ENCODE data around the gene KAT2B. TPM values are rescaled to one million over a fixed set of nuclear protein-coding genes. Genes with fewer than 3 reads are reported as not detected.

The KAT2B gene
- total RNA-seq, 1 donor from 2014 or later: 12.2 TPM

DNA sequence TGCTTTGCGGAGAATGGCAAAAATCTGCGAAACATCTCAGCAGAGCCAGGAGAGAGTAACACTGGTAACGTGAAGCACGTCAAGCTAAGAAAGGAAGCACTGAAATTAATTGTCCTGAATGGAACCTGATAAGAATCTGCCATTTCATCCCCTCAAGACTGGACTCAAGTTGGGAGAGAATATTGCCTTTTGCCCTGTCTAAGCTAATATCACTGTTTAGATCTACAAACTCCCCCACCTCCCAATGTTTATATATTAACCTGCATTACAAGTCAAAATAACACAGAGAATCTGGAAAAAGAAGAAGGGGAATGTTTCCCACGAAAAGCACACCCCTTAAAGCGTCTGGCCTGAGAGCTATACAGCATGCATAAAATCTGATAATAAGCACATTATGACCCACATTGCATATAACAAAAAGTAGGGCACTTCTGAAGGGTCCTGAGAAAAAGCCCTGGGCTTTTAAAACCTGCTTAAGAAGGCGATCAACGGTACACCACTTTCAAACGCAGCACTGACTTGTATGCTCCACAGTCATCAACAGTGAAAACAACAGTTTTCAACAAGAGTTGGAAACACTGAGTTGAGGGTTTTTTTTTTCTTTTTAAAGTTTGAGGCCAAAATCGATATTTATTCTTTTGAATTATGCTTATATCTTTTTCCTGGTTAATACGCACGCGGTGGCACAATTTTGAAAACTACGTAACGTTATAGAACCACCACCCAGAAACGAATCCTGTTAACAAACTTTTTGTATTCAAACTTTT, 1.4 kb upstream of the KAT2B start:
- DNase-seq (ENCODE audit: low read depth, low spot score): no peak
- peak overlapping the region; percentile 72 for H3K27ac Mint-ChIP-seq (ENCODE audit: unreplicated experiment)
- no peaks in the 10 kb centered on the region for H3K9me3 Mint-ChIP-seq
- TF ChIP-seq, protein P1, sequence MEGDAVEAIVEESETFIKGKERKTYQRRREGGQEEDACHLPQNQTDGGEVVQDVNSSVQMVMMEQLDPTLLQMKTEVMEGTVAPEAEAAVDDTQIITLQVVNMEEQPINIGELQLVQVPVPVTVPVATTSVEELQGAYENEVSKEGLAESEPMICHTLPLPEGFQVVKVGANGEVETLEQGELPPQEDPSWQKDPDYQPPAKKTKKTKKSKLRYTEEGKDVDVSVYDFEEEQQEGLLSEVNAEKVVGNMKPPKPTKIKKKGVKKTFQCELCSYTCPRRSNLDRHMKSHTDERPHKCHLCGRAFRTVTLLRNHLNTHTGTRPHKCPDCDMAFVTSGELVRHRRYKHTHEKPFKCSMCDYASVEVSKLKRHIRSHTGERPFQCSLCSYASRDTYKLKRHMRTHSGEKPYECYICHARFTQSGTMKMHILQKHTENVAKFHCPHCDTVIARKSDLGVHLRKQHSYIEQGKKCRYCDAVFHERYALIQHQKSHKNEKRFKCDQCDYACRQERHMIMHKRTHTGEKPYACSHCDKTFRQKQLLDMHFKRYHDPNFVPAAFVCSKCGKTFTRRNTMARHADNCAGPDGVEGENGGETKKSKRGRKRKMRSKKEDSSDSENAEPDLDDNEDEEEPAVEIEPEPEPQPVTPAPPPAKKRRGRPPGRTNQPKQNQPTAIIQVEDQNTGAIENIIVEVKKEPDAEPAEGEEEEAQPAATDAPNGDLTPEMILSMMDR (conservative IDR thresholded peaks at IDR 0.05): no peak
- H3K4me1 Mint-ChIP-seq: peaks cover 27% of the 10 kb centered on the region
- H3K27me3 Mint-ChIP-seq (ENCODE audit: low read depth): no peaks in the 10 kb centered on the region
- H3K36me3 Mint-ChIP-seq (ENCODE audit: low read depth): no peaks in the 10 kb centered on the region
- peak overlapping the region; percentile 92 for H3K4me3 Mint-ChIP-seq

DNA sequence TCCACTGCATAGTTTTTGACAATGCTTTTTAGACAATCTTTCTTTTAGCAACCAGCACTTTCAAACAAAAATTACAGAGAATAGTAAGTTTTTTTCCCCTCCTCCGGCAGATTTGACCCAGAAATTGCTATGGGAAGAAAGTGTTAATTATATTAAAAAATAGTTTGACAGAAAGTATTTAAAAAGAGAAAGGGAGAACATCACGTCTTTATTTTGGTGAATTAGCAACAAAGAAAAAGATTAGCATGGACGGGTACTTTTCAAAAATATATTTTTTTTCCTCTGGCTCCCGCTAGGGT, 831 bp upstream of the KAT2B start:
- H3K4me3 Mint-ChIP-seq: peak overlapping the region; percentile 92
- no peaks in the 10 kb centered on the region for H3K36me3 Mint-ChIP-seq (ENCODE audit: low read depth)
- no peaks in the 10 kb centered on the region for H3K9me3 Mint-ChIP-seq
- TF ChIP-seq, protein P1 (conservative IDR thresholded peaks at IDR 0.05): no peak
- peaks cover 27% of the 10 kb centered on the region for H3K4me1 Mint-ChIP-seq
- DNase-seq (ENCODE audit: low read depth, low spot score): no peak
- H3K27ac Mint-ChIP-seq (ENCODE audit: unreplicated experiment): peak overlapping the region; percentile 72
- no peaks in the 10 kb centered on the region for H3K27me3 Mint-ChIP-seq (ENCODE audit: low read depth)

DNA sequence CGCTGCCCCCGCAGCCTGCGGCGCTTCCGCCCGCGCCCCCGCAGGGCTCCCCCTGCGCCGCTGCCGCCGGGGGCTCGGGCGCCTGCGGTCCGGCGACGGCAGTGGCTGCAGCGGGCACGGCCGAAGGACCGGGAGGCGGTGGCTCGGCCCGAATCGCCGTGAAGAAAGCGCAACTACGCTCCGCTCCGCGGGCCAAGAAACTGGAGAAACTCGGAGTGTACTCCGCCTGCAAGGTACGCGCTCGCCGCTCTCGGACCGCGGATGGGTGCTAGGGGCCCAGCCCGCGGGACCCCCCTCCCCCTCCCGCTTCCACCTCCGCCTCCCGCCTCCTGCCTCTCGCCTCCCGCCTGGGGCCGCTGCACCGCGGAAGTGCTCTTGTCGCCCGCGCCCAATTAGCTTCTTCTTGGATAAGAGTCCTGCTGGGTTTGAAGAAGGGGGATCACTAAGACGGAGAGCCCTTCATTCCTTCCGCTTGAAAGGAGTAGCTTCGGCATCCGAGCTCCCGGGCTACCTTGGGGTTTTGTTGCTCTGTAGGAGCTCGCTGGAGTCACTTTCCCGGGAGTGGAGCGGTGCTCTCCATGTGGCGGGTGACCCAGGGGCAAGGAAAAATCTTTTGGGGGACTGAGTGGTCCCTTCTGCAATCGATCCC, 426 bp downstream of the KAT2B start:
- Mint-ChIP-seq H3K4me3 (peak overlapping the region; percentile 96), H3K27me3 (ENCODE audit: low read depth) (no peaks in the 10 kb centered on the region), H3K9me3 (no peaks in the 10 kb centered on the region), H3K4me1 (peaks cover 27% of the 10 kb centered on the region), H3K27ac (ENCODE audit: unreplicated experiment) (peak overlapping the region; percentile 92), H3K36me3 (ENCODE audit: low read depth) (no peaks in the 10 kb centered on the region)
- DNase-seq (ENCODE audit: low read depth, low spot score): peak; percentile 57
- TF ChIP-seq, protein P1 (conservative IDR thresholded peaks at IDR 0.05): no peak

DNA sequence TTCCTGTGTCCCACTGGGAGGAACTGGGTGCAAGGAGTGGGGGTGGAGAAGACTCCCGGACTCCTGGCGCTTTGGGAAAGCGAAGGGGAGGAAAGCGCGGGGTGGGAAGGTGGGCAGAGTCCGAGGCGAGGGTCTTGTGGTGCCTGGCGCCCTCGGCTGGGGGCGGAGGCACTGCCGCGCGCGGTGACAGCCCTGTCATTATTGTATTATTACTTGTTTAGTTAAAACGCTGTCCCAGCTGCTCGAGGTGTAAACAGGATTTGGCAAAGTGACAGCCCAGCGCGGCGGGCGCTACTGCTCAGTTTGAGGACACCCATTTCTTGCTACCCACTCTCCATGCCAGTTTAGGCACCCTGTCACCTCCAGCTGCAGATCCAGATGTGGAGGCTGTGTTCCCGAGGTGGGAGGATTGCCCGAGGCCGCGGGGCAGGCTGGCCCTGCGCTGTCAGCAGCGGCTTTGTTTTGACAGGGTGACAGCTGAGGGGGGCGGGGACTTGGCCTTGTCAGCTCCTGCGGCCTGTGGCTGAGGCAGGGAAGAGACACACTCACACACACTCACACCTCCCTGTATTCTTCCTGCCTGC, 1.0 kb downstream of the KAT2B start:
- H3K9me3 Mint-ChIP-seq: no peaks in the 10 kb centered on the region
- no peaks in the 10 kb centered on the region for H3K27me3 Mint-ChIP-seq (ENCODE audit: low read depth)
- H3K4me1 Mint-ChIP-seq: peaks cover 27% of the 10 kb centered on the region
- DNase-seq (ENCODE audit: low read depth, low spot score): peak; percentile 69
- TF ChIP-seq, protein P1 (conservative IDR thresholded peaks at IDR 0.05): no peak
- no peak overlapping the region for H3K27ac Mint-ChIP-seq (ENCODE audit: unreplicated experiment)
- no peaks in the 10 kb centered on the region for H3K36me3 Mint-ChIP-seq (ENCODE audit: low read depth)
- H3K4me3 Mint-ChIP-seq: peak overlapping the region; percentile 96

DNA sequence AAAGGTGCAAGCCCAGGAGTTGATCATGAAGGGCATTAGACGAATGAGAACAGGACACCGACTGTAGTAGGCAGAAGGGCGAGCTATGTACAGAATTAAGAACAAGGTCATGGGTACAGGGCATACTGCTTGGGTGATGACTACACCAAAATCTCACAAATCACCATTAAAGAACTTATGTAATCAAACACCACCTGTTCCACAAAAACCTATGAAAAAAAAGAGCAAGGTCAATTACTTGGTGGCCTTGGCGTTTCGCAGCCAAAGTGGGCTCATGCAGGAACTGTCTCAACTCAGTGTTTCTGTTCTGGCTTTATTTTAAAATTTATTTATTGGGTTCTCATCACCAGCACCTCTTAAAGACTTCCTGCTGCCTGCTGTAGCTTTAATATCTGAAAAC, 2.1 kb downstream of the KAT2B start:
- H3K4me1 Mint-ChIP-seq: peaks cover 27% of the 10 kb centered on the region
- TF ChIP-seq, protein P1 (conservative IDR thresholded peaks at IDR 0.05): no peak
- no peak for DNase-seq (ENCODE audit: low read depth, low spot score)
- H3K4me3 Mint-ChIP-seq: peak overlapping the region; percentile 96
- H3K9me3 Mint-ChIP-seq: no peaks in the 10 kb centered on the region
- H3K27me3 Mint-ChIP-seq (ENCODE audit: low read depth): no peaks in the 10 kb centered on the region
- no peaks in the 10 kb centered on the region for H3K36me3 Mint-ChIP-seq (ENCODE audit: low read depth)
- H3K27ac Mint-ChIP-seq (ENCODE audit: unreplicated experiment): no peak overlapping the region
